Tibial artery (tissue), 4 donors: ENCODE results near the gene KRTAP19-1.
"Not testable (repeated sequence)": the region's sequence is repeated elsewhere in the genome, so short reads cannot be mapped to it uniquely, and the experiment has no call there.

Source experiments
- DNase-seq, 2 donors: peaks; one replicate each; pipeline ENCODE4 v3.0.0-alpha.2; 2019
- H3K27ac ChIP-seq, 2 donors: fragments of 200-600 bp; sonication (generic) in 1 of 2; 1 replicate in 1 of 2; 2 replicates in 1 of 2; pipeline ENCODE4 v1.5.1; 2018 to 2019; ENCODE audit warnings: mild to moderate bottlenecking in 1 of 2
- H3K27me3 ChIP-seq, 2 donors: fragments of 200-600 bp; sonication (generic) in 1 of 2; one replicate each; pipeline versions ENCODE4 v1.5.1 to v1.6.0; 2016 to 2019
- H3K36me3 ChIP-seq, 3 donors: fragments of 200-600 bp; sonication (generic) in 2 of 3; one replicate each; pipeline ENCODE4 v1.5.1; 2016 to 2019; ENCODE audit warnings: mild to moderate bottlenecking in 2 of 3
- H3K4me1 ChIP-seq, 4 donors: fragments of 200-600 bp; sonication (generic) in 2 of 4; 1 replicate in 3 of 4; 2 replicates in 1 of 4; pipeline ENCODE4 v1.5.1; 2016 to 2019
- H3K4me3 ChIP-seq, 2 donors: fragments of 200-600 bp; sonication (generic) in 1 of 2; 1 replicate in 1 of 2; 2 replicates in 1 of 2; pipeline ENCODE4 v1.5.1; 2018 to 2019; ENCODE audit warnings: mild to moderate bottlenecking in 2 of 2
- H3K9me3 ChIP-seq, 3 donors: fragments of 200-600 bp; sonication (generic) in 1 of 3; one replicate each; pipeline ENCODE4 v1.5.1; 2016 to 2019
- CTCF ChIP-seq, 2 experiments: fragments of 200-600 bp in 1 of 2; fragments of 450-650 bp in 1 of 2; IDR thresholded peaks; one replicate each; pipeline ENCODE4 v1.5.1; 2017 to 2019; ENCODE audit warnings: antibody characterized with exemption in 2 of 2, mild to moderate bottlenecking in 1 of 2, moderate library complexity in 1 of 2
- intact Hi-C: fragments of 100-400 bp; cut with DNase I; formaldehyde crosslinking; loops from one replicate; pipeline ENCODE4 v1.15.0; 2023; ENCODE audit warnings: low total_unique reads

KRTAP19-1 gene

GRCh38 chr21:30480145-30480544, at the start of gene KRTAP19-1:
Gene KRTAP19-1 (minus strand): TSS chr21:30480367. CDS start chr21:30480317, 50 bp downstream.
- Histone ChIP-seq H3K36me3 (no peaks in the 10 kb centered on the region), H3K27ac (no peak within 1 kb of the TSS), H3K27me3 (no peaks in the 10 kb centered on the region), H3K4me1 (no peaks in the 10 kb centered on the region), H3K4me3 (no peak within 1 kb of the TSS), H3K9me3 (no peaks in the 10 kb centered on the region)
- intact Hi-C loops, result no loop called here
- DNase-seq, result no peak
- no peak for TF ChIP-seq CTCF (IDR thresholded peaks at IDR 0.05)

GRCh38 chr21:30518876-30519275, 38.7 kb upstream of the KRTAP19-1 start:
- H3K27me3 ChIP-seq, result no peaks in the 10 kb centered on the region
- no peaks in the 10 kb centered on the region for H3K4me1 ChIP-seq
- intact Hi-C loops, result no loop called here
- DNase-seq, result no peak
- no peak for TF ChIP-seq CTCF (IDR thresholded peaks at IDR 0.05)
- no peak overlapping the region for H3K4me3 ChIP-seq
- H3K36me3 ChIP-seq, result no peaks in the 10 kb centered on the region
- H3K27ac ChIP-seq, result no peak overlapping the region
- no peaks in the 10 kb centered on the region for H3K9me3 ChIP-seq

- Histone ChIP-seq H3K4me3 (no peak overlapping the region), H3K27ac (no peak overlapping the region), H3K27me3 (no peaks in the 10 kb centered on the region), H3K36me3 (no peaks in the 10 kb centered on the region), H3K4me1 (no peaks in the 10 kb centered on the region), H3K9me3 (no peaks in the 10 kb centered on the region)
- intact Hi-C loops, result no loop called here
- no peak for TF ChIP-seq CTCF (IDR thresholded peaks at IDR 0.05)
- no peak for DNase-seq
Observed at GRCh38 chr21:30515681-30516080, 35.5 kb upstream of the KRTAP19-1 start.

GRCh38 chr21:30505621-30506205, 25.5 kb upstream of the KRTAP19-1 start:
- H3K4me3 ChIP-seq, H3K27me3 ChIP-seq, H3K27ac ChIP-seq, H3K36me3 ChIP-seq, DNase-seq, intact Hi-C loops, H3K4me1 ChIP-seq, H3K9me3 ChIP-seq: not testable (repeated sequence)

GRCh38 chr21:30502041-30502440, 21.9 kb upstream of the KRTAP19-1 start, which contains the start of gene KRTAP19-5:
Gene KRTAP19-5 (minus strand): TSS chr21:30502141. CDS start chr21:30502090, 51 bp downstream.
- no peak for DNase-seq
- H3K27ac ChIP-seq, result no peak within 1 kb of the TSS
- no peaks in the 10 kb centered on the region for H3K4me1 ChIP-seq
- intact Hi-C loops, result no loop called here
- H3K4me3 ChIP-seq, result no peak within 1 kb of the TSS
- H3K36me3 ChIP-seq, result no peaks in the 10 kb centered on the region
- no peaks in the 10 kb centered on the region for H3K27me3 ChIP-seq
- no peak for TF ChIP-seq CTCF (IDR thresholded peaks at IDR 0.05)
- no peaks in the 10 kb centered on the region for H3K9me3 ChIP-seq

- DNase-seq, result no peak
- intact Hi-C loops, result no loop called here
- TF ChIP-seq CTCF (IDR thresholded peaks at IDR 0.05), result no peak
- H3K4me3 ChIP-seq, result no peak within 1 kb of the TSS
- H3K4me1 ChIP-seq, result no peaks in the 10 kb centered on the region
- no peak within 1 kb of the TSS for H3K27ac ChIP-seq
- H3K9me3 ChIP-seq, result no peaks in the 10 kb centered on the region
- H3K27me3 ChIP-seq, result no peaks in the 10 kb centered on the region
- H3K36me3 ChIP-seq, result no peaks in the 10 kb centered on the region
Observed at GRCh38 chr21:30497065-30497464, 16.9 kb upstream of the KRTAP19-1 start, which contains the start of gene KRTAP19-4. Gene KRTAP19-4 (minus strand): TSS chr21:30497165. CDS start chr21:30497110, 55 bp downstream.
